Activated naive CD4-positive, alpha-beta T cell treated with anti-CD3 and anti-CD28 coated beads for 36 hours (primary cell): ENCODE measurements around the gene POU6F2. TPM values are rescaled to one million over a fixed set of nuclear protein-coding genes. Genes with fewer than 3 reads are reported as not detected.

ENCODE experiments used
- CTCF ChIA-PET: fragments of 350-600 bp; sonication (Branson Sonifier 250); formaldehyde crosslinking; loops from one replicate; lab custom pipeline; 2021; ENCODE audit warnings: antibody characterized with exemption; lab: Charles Lee
- DNase-seq: peaks from one replicate; pipeline ENCODE4 v3.0.0-alpha.2; 2020
- H3K27ac Mint-ChIP-seq: one replicate; pipeline ENCODE4 v1.8.0; 2021; ENCODE audit warnings: mild to moderate bottlenecking, mixed read lengths
- H3K27me3 Mint-ChIP-seq: one replicate; pipeline ENCODE4 v1.8.0; 2021; ENCODE audit warnings: low read depth, mixed read lengths
- H3K36me3 Mint-ChIP-seq: one replicate; pipeline ENCODE4 v1.8.0; 2021; ENCODE audit warnings: low read depth, mixed read lengths
- H3K4me1 Mint-ChIP-seq: one replicate; pipeline ENCODE4 v1.8.0; 2021; ENCODE audit warnings: low read depth, mixed read lengths
- H3K4me3 Mint-ChIP-seq: one replicate; pipeline ENCODE4 v1.8.0; 2021; ENCODE audit warnings: mild to moderate bottlenecking, moderate library complexity, mixed read lengths
- H3K9me3 Mint-ChIP-seq: one replicate; pipeline ENCODE4 v1.8.0; 2021; ENCODE audit warnings: mixed read lengths
- intact Hi-C: fragments of 100-400 bp; cut with micrococcal nuclease; formaldehyde crosslinking; loops from one replicate; pipeline ENCODE4 v1.15.1; 2023
- total RNA-seq, 2 experiments: library from RNA; stranded (reverse); gene quantifications; one replicate each; pipeline ENCODE4 v1.2.3, GENCODE V29; 2021

Gene POU6F2
- total RNA-seq, 2 experiments from 2014 or later: not detected

DNA sequence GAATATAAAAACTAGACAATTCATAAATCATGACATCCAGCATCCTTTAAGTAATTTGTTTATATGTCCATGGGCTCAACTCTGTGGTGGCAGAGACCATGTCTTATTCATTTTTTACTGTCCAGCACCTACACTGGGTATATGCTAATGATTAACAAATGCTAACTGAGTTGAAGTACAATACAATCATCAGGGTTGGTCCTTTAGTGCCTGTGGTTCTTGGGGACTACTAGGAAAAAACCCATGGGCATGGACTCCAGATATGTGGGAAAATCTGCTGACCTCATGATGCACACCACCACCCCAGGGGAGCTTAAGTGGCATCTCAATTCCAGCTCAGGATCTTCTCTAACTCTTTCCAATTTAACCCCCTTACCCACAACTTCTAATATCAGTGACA is 503.2 kb downstream of the POU6F2 start:
- H3K4me3 Mint-ChIP-seq: no peak overlapping the region
- H3K4me1 Mint-ChIP-seq: no peaks in the 10 kb centered on the region
- peaks cover 11% of the 10 kb centered on the region for H3K27me3 Mint-ChIP-seq
- no peak overlapping the region for H3K27ac Mint-ChIP-seq
- H3K9me3 Mint-ChIP-seq: no peaks in the 10 kb centered on the region
- CTCF ChIA-PET: no interaction called here
- intact Hi-C loops: no loop called here
- DNase-seq: no peak
- no peaks in the 10 kb centered on the region for H3K36me3 Mint-ChIP-seq

DNA sequence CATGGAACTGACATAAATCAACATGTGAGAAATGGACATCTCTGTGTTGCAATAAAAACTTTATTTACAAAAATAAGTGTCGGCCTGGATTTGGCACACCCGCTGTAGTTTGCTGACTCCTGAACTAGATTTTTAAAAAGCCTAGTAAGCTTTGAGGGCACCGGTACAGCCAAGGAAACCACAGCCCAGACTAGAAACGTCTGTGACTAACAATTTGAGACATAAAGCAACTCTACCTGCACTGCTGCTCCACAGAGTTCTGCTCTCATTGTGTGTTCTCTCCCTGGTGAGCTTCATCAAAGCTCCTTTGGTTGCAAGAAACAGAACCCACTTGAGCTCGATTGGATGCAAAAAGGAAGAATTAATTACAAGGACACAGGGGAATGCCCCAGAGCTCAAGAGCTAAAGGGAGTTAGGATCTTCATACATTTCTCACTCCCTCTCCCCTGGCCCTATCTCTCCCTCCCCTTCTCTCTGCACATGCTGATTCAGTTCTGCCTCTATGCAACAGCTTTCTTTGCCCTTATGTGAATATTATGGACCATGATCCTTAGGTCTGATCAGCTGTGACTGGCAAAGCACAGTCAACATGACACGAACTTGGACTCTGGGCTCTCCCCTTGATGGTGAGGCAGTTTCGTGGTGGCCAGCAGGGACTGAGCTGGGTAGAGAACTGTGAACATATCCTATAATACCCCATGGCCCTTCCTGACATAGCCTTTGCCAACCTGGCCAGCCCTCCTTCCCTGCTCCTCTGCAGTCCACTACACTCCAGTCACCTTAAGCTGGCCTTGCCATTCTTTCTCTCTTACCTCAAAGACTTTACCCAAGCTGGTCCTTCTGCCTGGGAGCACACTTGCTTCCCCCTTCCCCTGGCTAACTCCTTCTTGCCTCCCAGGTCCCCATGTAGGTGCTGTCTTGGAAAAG is 511.0 kb downstream of the POU6F2 start:
- DNase-seq: no peak
- CTCF ChIA-PET: interaction anchor here (0.5 kb wide), 1 partner anchor 541 kb away, joined by 3 read pairs; no protein-coding TSS in a partner anchor
- no peaks in the 10 kb centered on the region for H3K9me3 Mint-ChIP-seq

DNA sequence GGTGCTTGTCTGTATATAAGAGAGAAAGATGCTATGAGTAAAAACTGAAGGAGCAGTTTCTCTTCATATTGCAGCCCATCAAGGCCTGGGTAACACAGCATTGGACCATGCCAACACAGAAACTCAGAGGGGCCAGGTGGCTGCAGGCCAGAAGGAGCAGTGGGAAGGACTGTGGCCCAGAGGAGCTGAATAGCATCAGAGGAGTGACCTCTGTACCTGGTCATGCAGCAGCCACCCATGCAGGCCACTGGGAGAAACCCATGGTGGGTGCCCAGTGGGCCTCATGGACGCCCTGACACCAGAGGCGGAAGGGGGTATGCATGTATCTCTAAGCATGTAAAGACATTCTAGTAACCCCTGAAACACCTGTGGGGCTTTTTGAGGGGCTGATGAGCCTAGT is 512.6 kb downstream of the POU6F2 start:
- no peak for DNase-seq
- Mint-ChIP-seq H3K4me1 (no peaks in the 10 kb centered on the region), H3K27ac (no peak overlapping the region), H3K9me3 (no peaks in the 10 kb centered on the region), H3K36me3 (no peaks in the 10 kb centered on the region), H3K27me3 (peaks cover 12% of the 10 kb centered on the region), H3K4me3 (no peak overlapping the region)
- CTCF ChIA-PET: no interaction called here
- intact Hi-C loops: no loop called here

More for the DNA sequence above, 511.0 kb downstream of the POU6F2 start:
- Mint-ChIP-seq H3K4me1 (no peaks in the 10 kb centered on the region), H3K27ac (no peak overlapping the region), H3K36me3 (no peaks in the 10 kb centered on the region), H3K4me3 (no peak overlapping the region), H3K27me3 (peaks cover 15% of the 10 kb centered on the region)
- intact Hi-C loops: no loop called here

DNA sequence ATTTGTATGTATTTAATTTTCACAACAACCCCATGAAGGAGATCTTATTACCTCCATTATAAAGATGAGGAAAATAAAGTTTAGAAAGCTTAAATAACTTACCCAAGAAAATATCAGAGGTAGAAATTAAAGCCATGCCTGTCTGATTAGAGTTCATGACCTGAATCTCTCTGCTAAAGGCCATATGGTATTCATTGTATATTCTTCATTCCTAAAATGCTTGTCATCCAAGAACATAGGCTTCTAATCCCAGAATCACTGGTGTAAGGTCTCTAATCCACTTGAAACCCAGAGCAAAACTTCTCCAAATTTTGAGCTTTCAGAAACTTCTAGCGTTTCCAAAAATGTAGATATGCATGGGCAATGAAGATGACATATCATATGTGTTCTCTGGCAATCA is 516.2 kb downstream of the POU6F2 start:
- no peak overlapping the region for H3K27ac Mint-ChIP-seq
- no peak overlapping the region for H3K4me3 Mint-ChIP-seq
- no peaks in the 10 kb centered on the region for H3K9me3 Mint-ChIP-seq
- H3K36me3 Mint-ChIP-seq: no peaks in the 10 kb centered on the region
- DNase-seq: no peak
- no peaks in the 10 kb centered on the region for H3K4me1 Mint-ChIP-seq
- H3K27me3 Mint-ChIP-seq: peaks cover 7% of the 10 kb centered on the region
- CTCF ChIA-PET: interaction anchor here (0.6 to 1.6 kb wide), 4 partner anchors 9 to 49 kb away, joined by 3 to 5 read pairs (median 4); no protein-coding TSS in a partner anchor
- intact Hi-C loops: no loop called here

DNA sequence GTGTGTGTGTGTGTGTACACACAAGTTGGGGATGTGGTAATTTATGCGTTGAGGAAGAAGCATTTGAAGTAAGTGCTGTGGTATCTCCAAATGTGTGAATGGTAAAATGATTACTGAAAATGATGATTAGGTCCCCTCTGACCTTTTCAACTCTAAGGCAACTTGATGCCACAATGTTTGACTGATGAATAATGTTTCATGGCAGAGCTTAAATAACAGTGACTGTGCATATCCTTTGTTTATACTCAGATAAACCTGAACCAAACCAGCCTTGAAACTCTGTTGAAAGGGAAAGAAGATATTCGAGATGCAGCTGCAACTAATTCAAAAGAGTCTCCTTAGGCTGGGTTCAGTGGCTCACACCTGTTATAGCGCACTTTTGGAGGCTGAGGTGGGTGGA is 523.6 kb downstream of the POU6F2 start:
- CTCF ChIA-PET: no interaction called here
- Mint-ChIP-seq H3K27me3 (peaks cover 4% of the 10 kb centered on the region), H3K4me1 (no peaks in the 10 kb centered on the region), H3K4me3 (no peak overlapping the region), H3K9me3 (no peaks in the 10 kb centered on the region), H3K36me3 (no peaks in the 10 kb centered on the region), H3K27ac (no peak overlapping the region)
- intact Hi-C loops: no loop called here
- no peak for DNase-seq

DNA sequence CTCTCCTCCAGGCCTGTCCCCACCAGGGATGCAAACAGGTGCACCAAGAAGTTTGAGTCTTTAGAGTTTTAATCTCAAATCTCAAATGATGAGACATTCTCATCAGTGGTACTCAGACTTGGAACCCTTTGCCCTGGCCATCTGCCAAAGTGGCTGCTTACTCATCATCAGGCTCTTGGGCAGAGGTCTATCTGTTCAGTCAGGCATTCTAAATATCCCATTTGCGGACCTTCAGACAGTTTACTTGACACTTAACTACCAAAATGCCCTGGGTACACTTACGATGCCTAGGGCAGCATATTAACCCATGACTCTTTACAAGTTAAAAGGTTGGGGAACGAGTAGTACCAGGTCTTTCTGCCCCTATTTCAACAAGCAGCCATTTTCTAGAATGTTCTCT is 527.3 kb downstream of the POU6F2 start:
- CTCF ChIA-PET: no interaction called here
- Mint-ChIP-seq H3K27me3 (no peaks in the 10 kb centered on the region), H3K4me1 (peaks cover 12% of the 10 kb centered on the region), H3K4me3 (no peak overlapping the region), H3K27ac (no peak overlapping the region), H3K9me3 (no peaks in the 10 kb centered on the region), H3K36me3 (no peaks in the 10 kb centered on the region)
- peak; percentile 32 for DNase-seq
- intact Hi-C loops: loop anchor here (5.0 kb wide), 1 partner anchor 38 kb away; no protein-coding TSS in a partner anchor

DNA sequence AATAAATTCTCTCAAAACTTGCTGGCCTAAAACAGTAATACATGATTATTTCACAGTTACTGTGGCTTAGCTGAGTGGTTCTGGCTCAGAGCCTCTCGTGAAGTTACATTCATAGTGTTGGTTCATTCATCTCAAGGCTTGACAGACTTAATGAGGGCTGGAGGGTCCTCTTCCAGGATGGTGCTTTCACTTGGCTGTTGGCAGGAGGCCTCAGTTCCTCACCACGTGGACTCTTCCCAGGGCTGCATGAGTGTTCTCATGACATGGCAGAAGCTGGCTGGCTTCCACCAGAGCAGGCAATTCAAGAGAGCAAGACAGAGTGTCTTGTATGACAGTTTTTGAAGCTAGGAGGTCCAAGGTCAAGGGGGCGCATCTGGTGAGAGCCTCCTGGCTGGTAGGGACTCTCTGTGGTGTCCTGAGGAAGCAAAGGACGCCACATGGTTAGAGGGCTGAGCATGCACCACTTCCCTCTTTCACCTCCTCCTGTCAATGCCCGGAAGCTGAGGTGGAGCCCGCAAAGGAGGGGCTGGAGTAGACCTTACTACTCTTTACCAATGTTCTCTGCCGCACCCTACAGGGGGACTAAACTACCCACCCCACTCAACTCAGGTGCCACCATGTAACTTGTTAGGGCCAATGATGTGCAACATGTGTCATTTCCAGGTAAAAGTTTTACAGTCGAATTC is 530.3 kb downstream of the POU6F2 start:
- H3K4me1 Mint-ChIP-seq: peaks cover 20% of the 10 kb centered on the region
- CTCF ChIA-PET: no interaction called here
- H3K4me3 Mint-ChIP-seq: no peak overlapping the region
- peaks cover 3% of the 10 kb centered on the region for H3K27me3 Mint-ChIP-seq
- H3K9me3 Mint-ChIP-seq: no peaks in the 10 kb centered on the region
- intact Hi-C loops: loop anchor here (5.0 kb wide), 1 partner anchor 41 kb away; no protein-coding TSS in a partner anchor
- no peaks in the 10 kb centered on the region for H3K36me3 Mint-ChIP-seq
- peak; percentile 23 for DNase-seq
- H3K27ac Mint-ChIP-seq: no peak overlapping the region

DNA sequence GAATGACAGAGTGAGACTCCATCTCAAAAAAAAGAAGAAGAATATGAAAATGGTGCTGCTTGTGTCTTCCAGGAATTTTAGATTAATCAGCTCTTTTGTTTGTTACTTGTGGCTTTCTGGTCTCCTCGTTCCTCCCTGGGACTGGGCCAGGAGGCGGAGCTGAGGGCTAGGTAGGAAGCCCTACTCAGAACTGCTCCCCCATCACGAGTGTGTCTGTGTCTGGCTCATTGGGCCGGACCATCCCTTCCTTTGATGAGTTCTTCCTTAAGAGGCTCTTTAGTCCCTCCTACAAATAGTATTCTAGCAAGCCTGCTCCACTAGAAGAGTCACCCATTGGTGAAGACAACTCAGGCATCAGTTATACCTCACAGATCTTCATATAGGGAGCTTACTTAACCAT is 531.7 kb downstream of the POU6F2 start:
- Mint-ChIP-seq H3K27ac (no peak overlapping the region), H3K36me3 (no peaks in the 10 kb centered on the region), H3K9me3 (no peaks in the 10 kb centered on the region), H3K4me1 (peaks cover 20% of the 10 kb centered on the region), H3K27me3 (peaks cover 3% of the 10 kb centered on the region), H3K4me3 (no peak overlapping the region)
- no peak for DNase-seq
- intact Hi-C loops: loop anchor here (5.0 kb wide), 1 partner anchor 42 kb away; no protein-coding TSS in a partner anchor
- CTCF ChIA-PET: interaction anchor here (0.9 to 1.2 kb wide), 2 partner anchors 46 to 55 kb away, joined by 4 read pairs; no protein-coding TSS in a partner anchor

DNA sequence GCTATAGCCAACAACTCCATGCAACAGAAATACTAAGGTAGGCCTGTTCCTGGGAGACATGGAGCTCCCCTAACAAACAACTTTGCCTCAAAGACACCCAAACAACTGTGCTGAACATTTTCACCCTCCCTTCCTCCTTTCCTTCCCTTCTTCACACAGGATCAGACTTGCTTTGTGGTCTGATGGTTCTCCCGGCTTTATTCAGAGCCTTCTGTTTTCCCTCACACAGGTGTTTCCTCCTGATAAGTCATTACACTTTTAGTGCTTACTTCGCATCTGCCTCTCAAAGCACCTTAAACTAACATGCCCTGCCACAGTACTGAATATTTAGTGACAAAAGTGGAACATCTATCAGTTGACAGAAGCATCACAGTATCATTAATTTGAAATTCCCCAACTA is 532.2 kb downstream of the POU6F2 start:
- H3K27ac Mint-ChIP-seq: no peak overlapping the region
- intact Hi-C loops: loop anchor here (5.0 kb wide), 1 partner anchor 43 kb away; no protein-coding TSS in a partner anchor
- H3K9me3 Mint-ChIP-seq: no peaks in the 10 kb centered on the region
- CTCF ChIA-PET: interaction anchor here (0.9 to 1.2 kb wide), 2 partner anchors 46 to 55 kb away, joined by 4 read pairs; no protein-coding TSS in a partner anchor
- H3K4me1 Mint-ChIP-seq: peaks cover 20% of the 10 kb centered on the region
- DNase-seq: no peak
- H3K27me3 Mint-ChIP-seq: peaks cover 3% of the 10 kb centered on the region
- H3K36me3 Mint-ChIP-seq: no peaks in the 10 kb centered on the region
- H3K4me3 Mint-ChIP-seq: no peak overlapping the region

DNA sequence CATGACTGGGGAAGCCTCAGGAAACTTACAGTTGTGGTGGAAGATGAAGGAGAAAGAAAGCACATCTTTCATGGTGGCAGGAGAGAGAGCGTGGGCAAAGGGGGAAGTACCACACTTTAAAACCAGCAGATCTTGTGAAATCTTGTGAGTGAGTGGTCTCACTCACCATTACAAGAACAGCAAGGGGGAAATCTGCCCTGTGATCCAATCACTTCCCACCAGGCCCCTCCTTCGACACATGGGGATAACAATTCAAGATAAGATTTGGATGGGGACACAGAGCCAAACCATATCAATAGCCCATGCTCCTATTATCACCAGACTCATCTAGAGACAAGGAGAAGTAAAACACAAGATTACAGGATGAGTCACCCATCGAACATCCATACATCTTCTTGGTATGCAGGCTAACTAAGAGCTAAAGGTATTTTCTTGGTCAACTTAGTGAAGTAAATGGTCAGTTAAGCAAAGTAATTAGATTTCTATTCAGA is 533.2 kb downstream of the POU6F2 start:
- Mint-ChIP-seq H3K27ac (no peak overlapping the region), H3K4me1 (peaks cover 20% of the 10 kb centered on the region), H3K27me3 (peaks cover 3% of the 10 kb centered on the region), H3K9me3 (no peaks in the 10 kb centered on the region), H3K4me3 (no peak overlapping the region), H3K36me3 (no peaks in the 10 kb centered on the region)
- CTCF ChIA-PET: interaction anchor here (0.7 to 1.2 kb wide), 2 partner anchors 56 to 703 kb away, joined by 3 to 4 read pairs; no protein-coding TSS in a partner anchor
- intact Hi-C loops: no loop called here
- DNase-seq: peak; percentile 45

DNA sequence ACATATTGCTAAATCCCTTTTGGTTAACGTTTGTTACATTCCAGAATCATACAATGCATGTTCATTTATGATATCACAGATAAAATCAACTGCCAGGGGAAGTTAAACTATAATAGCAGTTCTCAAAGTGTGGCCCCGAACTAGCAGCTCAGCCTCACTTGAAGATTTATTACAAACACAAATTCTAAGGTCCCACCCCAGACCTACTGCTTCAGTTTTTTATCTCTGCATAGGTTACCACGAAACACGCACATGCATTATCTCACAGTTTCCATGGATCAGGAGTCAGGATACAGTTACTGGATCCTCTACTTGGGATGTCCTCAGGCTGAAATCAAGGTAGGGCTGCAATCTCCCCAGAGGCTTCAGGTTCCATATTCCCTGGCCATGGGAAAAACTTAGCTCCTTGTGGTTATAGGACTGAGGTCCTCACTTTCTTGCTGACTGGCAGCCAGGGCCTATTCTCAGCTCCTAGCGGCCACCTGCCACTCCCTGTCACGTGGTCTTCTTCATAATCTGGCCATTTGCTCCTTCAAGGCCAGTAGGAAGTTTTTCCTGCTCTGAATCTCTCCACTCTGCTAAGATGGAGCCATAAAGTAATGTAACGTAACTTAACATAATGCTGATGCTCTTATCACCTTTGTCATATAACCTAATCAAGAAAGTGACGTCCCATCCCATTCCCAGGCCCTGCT is 538.0 kb downstream of the POU6F2 start:
- intact Hi-C loops: no loop called here
- Mint-ChIP-seq H3K27me3 (peaks cover 3% of the 10 kb centered on the region), H3K36me3 (no peaks in the 10 kb centered on the region), H3K4me1 (peaks cover 4% of the 10 kb centered on the region), H3K9me3 (no peaks in the 10 kb centered on the region), H3K4me3 (no peak overlapping the region), H3K27ac (no peak overlapping the region)
- DNase-seq: no peak
- CTCF ChIA-PET: interaction anchor here (7.4 kb wide), 1 partner anchor 61 kb away, joined by 42 read pairs; no protein-coding TSS in a partner anchor
